ENCODE data around the gene KCNJ2. TPM values are rescaled to one million over a fixed set of nuclear protein-coding genes. Genes with fewer than 3 reads are reported as not detected.

The KCNJ2 gene
- total RNA-seq, 1 experiment from 2014 or later, result 0.15 TPM

GRCh38 chr17:70184207-70184606 lies 14.9 kb downstream of the KCNJ2 start:
- Histone ChIP-seq H2BK120ac (ENCODE audit: low read depth, low read length, poor library complexity, severe bottlenecking) (no peak overlapping the region), H2AK5ac (ENCODE audit: insufficient read length, low read length) (no peak overlapping the region), H3K79me2 (ENCODE audit: insufficient read depth, low read length) (no peaks in the 10 kb centered on the region), H3K18ac (ENCODE audit: insufficient read length, low read depth, low read length) (no peak overlapping the region), H2BK15ac (ENCODE audit: low read depth, low read length) (no peak overlapping the region), H3K23me2 (ENCODE audit: insufficient read length, low read depth, low read length, poor library complexity, severe bottlenecking) (no peaks in the 10 kb centered on the region), H3T11ph (ENCODE audit: low read length) (no peak overlapping the region), H3K27me3 (ENCODE audit: insufficient read depth, low read length) (no peaks in the 10 kb centered on the region), H4K20me1 (ENCODE audit: control insufficient read depth, insufficient read depth, insufficient read length) (no peaks in the 10 kb centered on the region), H3K56ac (ENCODE audit: insufficient read length, low read depth, low read length) (no peak overlapping the region), H3K4me2 (ENCODE audit: insufficient read depth, insufficient read length, low read length) (no peak overlapping the region), H3K9ac (ENCODE audit: extremely low read depth, insufficient read length, low read length) (no peak overlapping the region), H4K8ac (replicated peaks; ENCODE audit: insufficient read length, low read depth, low read length) (no peak overlapping the region), H3K23ac (ENCODE audit: insufficient read length, low read depth, low read length) (no peak overlapping the region), H3K4ac (ENCODE audit: low read depth, low read length) (no peak overlapping the region), H4K5ac (ENCODE audit: insufficient read length, low read depth, low read length) (no peak overlapping the region), H3K14ac (ENCODE audit: insufficient read depth, low read length) (no peak overlapping the region), H3K27ac (ENCODE audit: insufficient read length, low read depth, low read length) (no peak overlapping the region), H3K4me1 (ENCODE audit: insufficient read depth, low read length) (no peaks in the 10 kb centered on the region; the same call in 1 of the 2 replicates), H3K79me1 (ENCODE audit: insufficient read depth, low read depth, low read length, poor library complexity, severe bottlenecking) (no peaks in the 10 kb centered on the region), H2BK5ac (ENCODE audit: insufficient read length, low read length) (no peak overlapping the region), H2BK20ac (ENCODE audit: low read depth, low read length, poor library complexity, severe bottlenecking) (no peak overlapping the region), H2AFZ (ENCODE audit: low read length) (no peak overlapping the region), H2BK12ac (ENCODE audit: insufficient read length, low read depth, low read length) (no peak overlapping the region), H4K91ac (ENCODE audit: insufficient read length, low read depth, low read length) (no peak overlapping the region), H3K9me3 (ENCODE audit: control insufficient read depth, low read depth, low read length) (no peaks in the 10 kb centered on the region)
- no peak for TF ChIP-seq CTCF (conservative IDR thresholded peaks at IDR 0.05)
- Mint-ChIP-seq H3K36me3 (ENCODE audit: insufficient read depth in 1 of 3, low read depth in 3 of 3) (no peaks in the 10 kb centered on the region), H3K9me3 (no peaks in the 10 kb centered on the region), H3K27ac (no peak overlapping the region), H3K27me3 (ENCODE audit: low read depth) (no peaks in the 10 kb centered on the region), H3K4me3 (no peak overlapping the region), H3K4me1 (no peaks in the 10 kb centered on the region)
- no peak for DNase-seq

Measured in H9 (cell line).